GM12878 (cell line): ENCODE data around the gene TTC39B. TPM values are rescaled to one million over a fixed set of nuclear protein-coding genes. Genes with fewer than 3 reads are reported as not detected.

Source experiments
- ATAC-seq: fragments of 200-7000 bp; cut with Tn5 transposase; 3 replicates; pipeline ENCODE4 v1.9.1; 2020; ENCODE audit warnings: mild to moderate bottlenecking, moderate library complexity
- BruUV-seq: library from RNA; stranded (reverse); fragments of 400-500 nt; replicated peaks from 2 replicates; lab custom pipeline; 2021; lab: Mats Ljungman, UMichigan
- CTCF ChIA-PET: fragments of 300-600 bp; sonication (Branson Sonifier 250); formaldehyde crosslinking; extraction: SDS; loops from one replicate; lab custom pipeline; 2021; ENCODE audit warnings: inconsistent platforms; lab: Yijun Ruan, JAX
- POLR2A ChIA-PET: fragments of 350-600 bp; formaldehyde crosslinking; extraction: SDS; loops from one replicate; lab custom pipeline; 2021; ENCODE audit warnings: inconsistent platforms; lab: Charles Lee
- RAD21 ChIA-PET: fragments of 300-600 bp; sonication (Branson Sonifier 250); formaldehyde crosslinking; loops from one replicate; lab custom pipeline; 2023; ENCODE audit warnings: antibody characterized with exemption; ENCODE audit not compliant: unreplicated experiment; lab: Charles Lee
- SMC1A ChIA-PET: fragments of 300-600 bp; sonication (Branson Sonifier 250); formaldehyde crosslinking; loops from one replicate; lab custom pipeline; 2023; ENCODE audit not compliant: unreplicated experiment, uncharacterized antibody; lab: Charles Lee
- DNase-seq: peaks from one replicate; pipeline ENCODE4 v3.0.0-alpha.2; 2011; ENCODE audit warnings: low read depth, low spot score
- FAIRE-seq: peaks from 3 replicates; lab custom pipeline; 2011; peaks lifted over from hg19 to GRCh38; lab: Jason Lieb, UNC
- H2AFZ ChIP-seq: 2 replicates; pipeline ENCODE4 v1.6.0; 2011; ENCODE audit warnings: low read depth, low read length, control low read depth; ENCODE audit not compliant: control insufficient read depth
- H3K27ac ChIP-seq: 2 replicates; pipeline ENCODE4 v1.5.1; 2011; ENCODE audit warnings: control low read depth; ENCODE audit not compliant: control insufficient read depth, insufficient read depth
- H3K27me3 ChIP-seq, 2 experiments: replicated peaks in 1 of 2; 2 replicates each; pipeline versions ENCODE4 v1.6.0 to v1.6.1; 2011; ENCODE audit warnings: low read length in 1 of 2; ENCODE audit not compliant: control insufficient read depth in 2 of 2, insufficient read depth in 2 of 2
- H3K36me3 ChIP-seq, 2 experiments: 2 replicates each; pipeline ENCODE4 v1.5.1; 2011; ENCODE audit warnings: low read length in 1 of 2; ENCODE audit not compliant: control insufficient read depth in 2 of 2, insufficient read depth in 2 of 2
- H3K4me1 ChIP-seq: 2 replicates; pipeline ENCODE4 v1.6.1; 2011; ENCODE audit warnings: mild to moderate bottlenecking, low read length, moderate library complexity, mixed read lengths; ENCODE audit not compliant: control insufficient read depth, insufficient read depth
- H3K4me2 ChIP-seq: 2 replicates; pipeline ENCODE4 v1.6.0; 2011; ENCODE audit warnings: control low read depth; ENCODE audit not compliant: control insufficient read depth, insufficient read depth
- H3K4me3 ChIP-seq: fragments of 200-600 bp; sonication (generic); 2 replicates; pipeline ENCODE4 v1.5.1; 2016
- H3K79me2 ChIP-seq: 2 replicates; pipeline ENCODE4 v1.6.0; 2011; ENCODE audit warnings: low read length; ENCODE audit not compliant: control insufficient read depth, insufficient read depth
- H3K9ac ChIP-seq: 2 replicates; pipeline ENCODE4 v1.8.0; 2011; ENCODE audit warnings: low read length, control low read depth, mixed read lengths; ENCODE audit not compliant: control insufficient read depth, insufficient read depth
- H3K9me3 ChIP-seq: replicated peaks from 3 replicates; pipeline ENCODE4 v1.5.1; 2011; ENCODE audit warnings: mild to moderate bottlenecking, low read length; ENCODE audit not compliant: control insufficient read depth, insufficient read depth
- H4K20me1 ChIP-seq: 2 replicates; pipeline ENCODE4 v1.6.0; 2011; ENCODE audit not compliant: control insufficient read depth, insufficient read depth
- ATF7 ChIP-seq: fragments of 450-650 bp; IDR thresholded peaks from 2 replicates; pipeline ENCODE4 v1.6.1; 2016; ENCODE audit warnings: low read depth, mild to moderate bottlenecking
- BACH1 ChIP-seq: fragments of 450-650 bp; IDR thresholded peaks from 2 replicates; pipeline ENCODE4 v1.6.1; 2017; ENCODE audit warnings: mild to moderate bottlenecking, borderline replicate concordance
- CHD2 ChIP-seq: IDR thresholded peaks from 2 replicates; pipeline ENCODE4 v1.6.1; 2011; ENCODE audit warnings: low read depth, low read length, improper control_type of control experiment, borderline replicate concordance
- E2F8 ChIP-seq: fragments of 450-650 bp; IDR thresholded peaks from 2 replicates; pipeline ENCODE4 v1.6.1; 2018; ENCODE audit warnings: mild to moderate bottlenecking, low read depth, moderate library complexity; ENCODE audit not compliant: partially characterized antibody
- EGR1 ChIP-seq, 2 experiments: IDR thresholded peaks; 1 replicate in 1 of 2; 2 replicates in 1 of 2; pipeline ENCODE4 v1.6.1; 2011 to 2012; ENCODE audit warnings: low read depth in 2 of 2, low read length in 2 of 2, borderline replicate concordance in 1 of 2, mild to moderate bottlenecking in 1 of 2, moderate library complexity in 1 of 2
- ESRRA ChIP-seq: IDR thresholded peaks from 2 replicates; pipeline ENCODE4 v1.6.1; 2012; ENCODE audit warnings: mild to moderate bottlenecking, low read length, improper control_type of control experiment
- ETV6 ChIP-seq, 2 experiments: fragments of 450-650 bp in 1 of 2; IDR thresholded peaks in 1 of 2; conservative IDR thresholded peaks in 1 of 2; 2 replicates each; pipeline ENCODE4 v1.6.1; 2014; ENCODE audit warnings: antibody characterized with exemption in 1 of 2, borderline replicate concordance in 1 of 2, low read depth in 1 of 2, mild to moderate bottlenecking in 1 of 2, moderate library complexity in 1 of 2
- IRF5 ChIP-seq: fragments of 450-650 bp; IDR thresholded peaks from 2 replicates; pipeline ENCODE4 v1.6.1; 2017; ENCODE audit warnings: borderline replicate concordance
- KAT2A ChIP-seq: conservative IDR thresholded peaks from 2 replicates; pipeline ENCODE4 v1.6.1; 2011; ENCODE audit warnings: low read depth, low read length; ENCODE audit not compliant: control insufficient read depth
- KLF5 ChIP-seq: fragments of 450-650 bp; IDR thresholded peaks from 2 replicates; pipeline ENCODE4 v1.6.1; 2014; ENCODE audit warnings: mild to moderate bottlenecking; ENCODE audit not compliant: partially characterized antibody
- NBN ChIP-seq: fragments of 450-650 bp; IDR thresholded peaks from 2 replicates; pipeline ENCODE4 v1.6.1; 2016
- NR2C1 ChIP-seq: fragments of 450-650 bp; IDR thresholded peaks from 2 replicates; pipeline ENCODE4 v1.6.1; 2017; ENCODE audit warnings: antibody characterized with exemption, mild to moderate bottlenecking, moderate library complexity
- PAX5 ChIP-seq: IDR thresholded peaks from 2 replicates; pipeline ENCODE4 v1.6.1; 2011; ENCODE audit warnings: low read depth, low read length, borderline replicate concordance
- POU2F2 ChIP-seq: IDR thresholded peaks from 3 replicates; pipeline ENCODE4 v1.6.1; 2011; ENCODE audit warnings: low read depth, mild to moderate bottlenecking, low read length, borderline replicate concordance
- RBBP5 ChIP-seq: fragments of 200-600 bp; sonication (generic); conservative IDR thresholded peaks from 2 replicates; pipeline ENCODE4 v1.6.1; 2016
- ZBED1 ChIP-seq: IDR thresholded peaks from 2 replicates; pipeline ENCODE4 v1.6.1; 2016; ENCODE audit warnings: borderline replicate concordance
- ZNF207 ChIP-seq: fragments of 450-650 bp; IDR thresholded peaks from 2 replicates; pipeline ENCODE4 v1.6.1; 2014; ENCODE audit warnings: antibody characterized with exemption, mild to moderate bottlenecking, borderline replicate concordance
- ZNF24 ChIP-seq: fragments of 450-650 bp; IDR thresholded peaks from 2 replicates; pipeline ENCODE4 v1.6.1; 2017; ENCODE audit warnings: antibody characterized with exemption, mild to moderate bottlenecking
- ZZZ3 ChIP-seq: IDR thresholded peaks from 2 replicates; pipeline ENCODE4 v1.6.1; 2011; ENCODE audit warnings: low read depth; ENCODE audit not compliant: control insufficient read depth, insufficient read length
- WGBS: methylation state at CpG from one replicate; pipeline ENCODE4 v1.1.6; 2016; ENCODE audit warnings: low lambda C conversion rate; ENCODE audit not compliant: insufficient replicate concordance, insufficient coverage; ENCODE audit errors: missing lambda C conversion rate; 5-methylcytosine and 5-hydroxymethylcytosine counted together
- in situ Hi-C: fragments of 300-500 bp; cut with MboI; formaldehyde crosslinking; loops from 9 replicates; pipeline ENCODE4 v1.14.3; 2018; ENCODE audit warnings: mixed read lengths
- intact Hi-C: fragments of 100-400 bp; cut with micrococcal nuclease; formaldehyde crosslinking; loops from one replicate; pipeline ENCODE4 v1.14.2; 2022; ENCODE audit not compliant: unreplicated experiment
- polyA plus RNA-seq, 11 experiments: library from polyadenylated mRNA; depleted of rRNA in 4 of 11; unstranded in 6 of 11; stranded (reverse) in 5 of 11; fragments of >200 nt; fragmentation: Nextera tagmentation in 4 of 11; fragmentation: Illumina TruSeq in 1 of 11; extraction: Ambion mirVana in 4 of 11; extraction: Trizol in 1 of 11; gene quantifications; 1 replicate in 1 of 11; 2 replicates in 10 of 11; pipeline versions ENCODE4 v1.2.1 to v1.2.3, GENCODE V29; 2011 to 2016; ENCODE audit warnings: inconsistent platforms in 2 of 11, missing spikeins in 2 of 11, low read depth in 1 of 11
- total RNA-seq, 4 experiments: library from RNA; depleted of rRNA in 3 of 4; stranded (reverse); fragments of >200 nt in 3 of 4; fragmentation: Illumina TruSeq in 1 of 4; extraction: Trizol in 1 of 4; gene quantifications; 2 replicates each; pipeline versions ENCODE4 v1.2.1 to v1.2.3, GENCODE V29; 2013 to 2021

The TTC39B gene
- total and polyA plus RNA-seq, 10 of the 15 experiments (the other 5 are each of a cell fraction or from before 2014, with no cell fraction given) = 0.68 to 2.5 (median 1.5) TPM

- TF ChIP-seq KLF5 (no peak), CHD2 (no peak), ZNF207 (no peak), ZZZ3 (no peak), IRF5 (no peak)
Measured at GRCh38 chr9:15274425-15274824, 32.6 kb downstream of the TTC39B start (continued).

GRCh38 chr9:15272377-15272928, 34.6 kb downstream of the TTC39B start:
- no peak overlapping the region for H3K4me3 ChIP-seq
- H3K4me1 ChIP-seq = no peaks in the 10 kb centered on the region
- no peak overlapping the region for H3K4me2 ChIP-seq
- H3K27me3 ChIP-seq = no peaks in the 10 kb centered on the region
- WGBS = 30% methylated on average over 3 of the region's 3 CpGs
- H3K36me3 ChIP-seq = no peaks in the 10 kb centered on the region
- FAIRE-seq (no peak), ATAC-seq (no peak), DNase-seq (no peak)
- intact Hi-C loops = loop anchor here (10.0 kb wide), 1 partner anchor 262 kb away; no protein-coding TSS in a partner anchor
- H3K79me2 ChIP-seq = no peaks in the 10 kb centered on the region
- ChIA-PET RAD21 (interaction anchor here (0.6 kb wide), 1 partner anchor 85 kb away, joined by 4 read pairs; no protein-coding TSS in a partner anchor), POLR2A (no interaction called here), SMC1A (interaction anchor here (0.9 to 2.0 kb wide), 4 partner anchors 15 to 334 kb away, joined by 3 to 8 read pairs (median 6); no protein-coding TSS in a partner anchor), CTCF (interaction anchor here (0.6 to 2.6 kb wide), 6 partner anchors 12 to 335 kb away, joined by 3 to 17 read pairs (median 4); no protein-coding TSS in a partner anchor)
- in situ Hi-C loops = no loop called here
- H3K9ac ChIP-seq = no peak overlapping the region
- H4K20me1 ChIP-seq = no peaks in the 10 kb centered on the region
- no peak overlapping the region for H3K27ac ChIP-seq
- H2AFZ ChIP-seq = no peak overlapping the region
- no peaks in the 10 kb centered on the region for H3K9me3 ChIP-seq
- no TSS peak for BruUV-seq
- no peak for TF ChIP-seq PAX5
- TF ChIP-seq BACH1 = no peak
- TF ChIP-seq RBBP5 = no peak
- no peak for TF ChIP-seq NR2C1
- TF ChIP-seq E2F8 = no peak
- no peak for TF ChIP-seq ZNF24
- TF ChIP-seq NBN = no peak
- no peak for TF ChIP-seq POU2F2
- TF ChIP-seq ATF7 = no peak
- TF ChIP-seq ZBED1 = no peak
- TF ChIP-seq ETV6 (conservative IDR thresholded peaks at IDR 0.05 in 1 of 2, IDR thresholded peaks at IDR 0.05 in 1 of 2; ENCODE audit: borderline replicate concordance in 1 of 2, low read depth in 1 of 2) = no peak
- no peak for TF ChIP-seq KAT2A
- no peak for TF ChIP-seq ESRRA
- no peak for TF ChIP-seq EGR1 (IDR thresholded peaks at IDR 0.05; ENCODE audit: borderline replicate concordance in 1 of 2, low read depth in 2 of 2, low read length in 2 of 2)
